ENCODE measurements around the gene COL11A2.

COL11A2 gene

GRCh38 chr6:33147807-33148666, 44.2 kb downstream of the COL11A2 start:
- DNase-seq (ENCODE audit: low read depth, low spot score), result peak; percentile 35
- H3K4me3 ChIP-seq, result no peak overlapping the region
- no peak for TF ChIP-seq POLR2AphosphoS5 (IDR thresholded peaks at IDR 0.05; ENCODE audit: borderline replicate concordance, low read depth, low read length)
- no peak for TF ChIP-seq EZH2 (IDR thresholded peaks at IDR 0.05)
- TF ChIP-seq FOXP2 (optimal IDR thresholded peaks at IDR 0.05; ENCODE audit: control extremely low read depth, extremely low read length, insufficient read depth), result no peak
- peak overlapping the region; percentile 45 for H3K9ac ChIP-seq (ENCODE audit: insufficient read length)
- no peak overlapping the region for H3K27ac ChIP-seq
- no peaks in the 10 kb centered on the region for H3K36me3 ChIP-seq (ENCODE audit: insufficient read depth, low read length)
- no peaks in the 10 kb centered on the region for H3K9me3 ChIP-seq (ENCODE audit: low read depth, low read length)

- Histone ChIP-seq H3K27ac (no peak overlapping the region), H3K9ac (ENCODE audit: insufficient read length) (no peak overlapping the region), H3K9me3 (ENCODE audit: low read depth, low read length) (no peaks in the 10 kb centered on the region), H3K4me3 (no peak overlapping the region), H3K36me3 (ENCODE audit: insufficient read depth, low read length) (no peaks in the 10 kb centered on the region)
- DNase-seq (ENCODE audit: low read depth, low spot score), result no peak
- no peak for TF ChIP-seq POLR2AphosphoS5 (IDR thresholded peaks at IDR 0.05; ENCODE audit: borderline replicate concordance, low read depth, low read length)
- no peak for TF ChIP-seq EZH2 (IDR thresholded peaks at IDR 0.05)
- TF ChIP-seq FOXP2 (optimal IDR thresholded peaks at IDR 0.05; ENCODE audit: control extremely low read depth, extremely low read length, insufficient read depth), result no peak
Observed at GRCh38 chr6:33144373-33144772, 47.9 kb downstream of the COL11A2 start.

GRCh38 chr6:33143113-33143770, 49.0 kb downstream of the COL11A2 start:
- no peak overlapping the region for H3K4me3 ChIP-seq
- no peaks in the 10 kb centered on the region for H3K36me3 ChIP-seq (ENCODE audit: insufficient read depth, low read length)
- H3K9ac ChIP-seq (ENCODE audit: insufficient read length), result no peak overlapping the region
- TF ChIP-seq EZH2 (IDR thresholded peaks at IDR 0.05), result no peak
- TF ChIP-seq POLR2AphosphoS5 (IDR thresholded peaks at IDR 0.05; ENCODE audit: borderline replicate concordance, low read depth, low read length), result no peak
- no peak for TF ChIP-seq FOXP2 (optimal IDR thresholded peaks at IDR 0.05; ENCODE audit: control extremely low read depth, extremely low read length, insufficient read depth)
- no peak for DNase-seq (ENCODE audit: low read depth, low spot score)
- H3K9me3 ChIP-seq (ENCODE audit: low read depth, low read length), result no peaks in the 10 kb centered on the region
- H3K27ac ChIP-seq, result no peak overlapping the region

- no peak overlapping the region for H3K27ac ChIP-seq
- no peaks in the 10 kb centered on the region for H3K36me3 ChIP-seq (ENCODE audit: insufficient read depth, low read length)
- no peak for TF ChIP-seq EZH2 (IDR thresholded peaks at IDR 0.05)
- H3K9ac ChIP-seq (ENCODE audit: insufficient read length), result no peak overlapping the region
- H3K9me3 ChIP-seq (ENCODE audit: low read depth, low read length), result no peaks in the 10 kb centered on the region
- H3K4me3 ChIP-seq, result no peak overlapping the region
- DNase-seq (ENCODE audit: low read depth, low spot score), result no peak
Observed at GRCh38 chr6:33142501-33143070, 49.7 kb downstream of the COL11A2 start.

GRCh38 chr6:33140556-33140955, 51.7 kb downstream of the COL11A2 start:
- no peak overlapping the region for H3K9ac ChIP-seq (ENCODE audit: insufficient read length)
- no peak for DNase-seq (ENCODE audit: low read depth, low spot score)
- no peak overlapping the region for H3K27ac ChIP-seq
- TF ChIP-seq FOXP2 (optimal IDR thresholded peaks at IDR 0.05; ENCODE audit: control extremely low read depth, extremely low read length, insufficient read depth), result no peak
- no peak for TF ChIP-seq EZH2 (IDR thresholded peaks at IDR 0.05)
- no peak for TF ChIP-seq POLR2AphosphoS5 (IDR thresholded peaks at IDR 0.05; ENCODE audit: borderline replicate concordance, low read depth, low read length)
- no peak overlapping the region for H3K4me3 ChIP-seq
- H3K9me3 ChIP-seq (ENCODE audit: low read depth, low read length), result no peaks in the 10 kb centered on the region
- H3K36me3 ChIP-seq (ENCODE audit: insufficient read depth, low read length), result no peaks in the 10 kb centered on the region

GRCh38 chr6:33139596-33140206, 52.6 kb downstream of the COL11A2 start:
- Histone ChIP-seq H3K4me3 (no peak overlapping the region), H3K27ac (no peak overlapping the region), H3K9ac (ENCODE audit: insufficient read length) (no peak overlapping the region), H3K9me3 (ENCODE audit: low read depth, low read length) (no peaks in the 10 kb centered on the region), H3K36me3 (ENCODE audit: insufficient read depth, low read length) (no peaks in the 10 kb centered on the region)
- TF ChIP-seq FOXP2 (optimal IDR thresholded peaks at IDR 0.05; ENCODE audit: control extremely low read depth, extremely low read length, insufficient read depth), result no peak
- no peak for TF ChIP-seq EZH2 (IDR thresholded peaks at IDR 0.05)
- TF ChIP-seq POLR2AphosphoS5 (IDR thresholded peaks at IDR 0.05; ENCODE audit: borderline replicate concordance, low read depth, low read length), result no peak
- no peak for DNase-seq (ENCODE audit: low read depth, low spot score)

- no peaks in the 10 kb centered on the region for H3K36me3 ChIP-seq (ENCODE audit: insufficient read depth, low read length)
- no peak for TF ChIP-seq POLR2AphosphoS5 (IDR thresholded peaks at IDR 0.05; ENCODE audit: borderline replicate concordance, low read depth, low read length)
- TF ChIP-seq EZH2 (IDR thresholded peaks at IDR 0.05), result no peak
- TF ChIP-seq FOXP2 (optimal IDR thresholded peaks at IDR 0.05; ENCODE audit: control extremely low read depth, extremely low read length, insufficient read depth), result no peak
- no peak overlapping the region for H3K4me3 ChIP-seq
- H3K27ac ChIP-seq, result no peak overlapping the region
- no peak for DNase-seq (ENCODE audit: low read depth, low spot score)
- no peak overlapping the region for H3K9ac ChIP-seq (ENCODE audit: insufficient read length)
- no peaks in the 10 kb centered on the region for H3K9me3 ChIP-seq (ENCODE audit: low read depth, low read length)
Observed at GRCh38 chr6:33136310-33136900, 55.9 kb downstream of the COL11A2 start.

- Histone ChIP-seq H3K4me3 (no peak overlapping the region), H3K9ac (ENCODE audit: insufficient read length) (no peak overlapping the region), H3K9me3 (ENCODE audit: low read depth, low read length) (no peaks in the 10 kb centered on the region), H3K36me3 (ENCODE audit: insufficient read depth, low read length) (no peaks in the 10 kb centered on the region), H3K27ac (no peak overlapping the region)
- no peak for TF ChIP-seq EZH2 (IDR thresholded peaks at IDR 0.05)
- no peak for TF ChIP-seq FOXP2 (optimal IDR thresholded peaks at IDR 0.05; ENCODE audit: control extremely low read depth, extremely low read length, insufficient read depth)
- no peak for TF ChIP-seq POLR2AphosphoS5 (IDR thresholded peaks at IDR 0.05; ENCODE audit: borderline replicate concordance, low read depth, low read length)
- no peak for DNase-seq (ENCODE audit: low read depth, low spot score)
Observed at GRCh38 chr6:33132081-33132524, 60.2 kb downstream of the COL11A2 start.

All from SK-N-MC (cell line).